ENCODE measurements around the gene EEF1G. TPM values are rescaled to one million over a fixed set of nuclear protein-coding genes. Genes with fewer than 3 reads are reported as not detected.

EEF1G gene
- total and polyA plus RNA-seq, 2 of the 13 experiments (the other 11 are each of a cell fraction or from before 2014, with no cell fraction given), result 1,787 to 2,144 TPM

- no peak for TF ChIP-seq MXD4 (CRISPR knock-in tag; IDR thresholded peaks at IDR 0.05)
- no peak for TF ChIP-seq MTF2 (CRISPR knock-in tag; IDR thresholded peaks at IDR 0.05; ENCODE audit: borderline replicate concordance)
- no peak for TF ChIP-seq HOXD1 (CRISPR knock-in tag; IDR thresholded peaks at IDR 0.05)
- TF ChIP-seq ZNF354B (CRISPR knock-in tag; IDR thresholded peaks at IDR 0.05), result no peak
- TF ChIP-seq ASH2L (IDR thresholded peaks at IDR 0.05; ENCODE audit: insufficient read length, low read depth, low read length), result no peak
- TF ChIP-seq BORCS8-MEF2B (CRISPR knock-in tag; IDR thresholded peaks at IDR 0.05), result no peak
- TF ChIP-seq IRF9 (CRISPR knock-in tag; IDR thresholded peaks at IDR 0.05; ENCODE audit: borderline replicate concordance), result 0 out of 2 replicates have a peak, but pooled peaks have one; percentile 40
- TF ChIP-seq SMAD9 (CRISPR knock-in tag; IDR thresholded peaks at IDR 0.05), result no peak
- no peak for TF ChIP-seq ZFP37 (CRISPR knock-in tag; IDR thresholded peaks at IDR 0.05; ENCODE audit: borderline replicate concordance)
- TF ChIP-seq MIXL1 (CRISPR knock-in tag; IDR thresholded peaks at IDR 0.05), result no peak
- TF ChIP-seq GRHL1 (CRISPR knock-in tag; conservative IDR thresholded peaks at IDR 0.05), result no peak
- TF ChIP-seq RFX5 (IDR thresholded peaks at IDR 0.05; ENCODE audit: low read depth, low read length), result no peak
- no peak for TF ChIP-seq ZNF292 (CRISPR knock-in tag; IDR thresholded peaks at IDR 0.05; ENCODE audit: borderline replicate concordance, low read depth)
- TF ChIP-seq ZFP36 (IDR thresholded peaks at IDR 0.05; ENCODE audit: borderline replicate concordance, low read depth, low read length, partially characterized antibody), result no peak
- TF ChIP-seq ARNT2 (CRISPR knock-in tag; IDR thresholded peaks at IDR 0.05; ENCODE audit: low read depth), result 0 out of 2 replicates have a peak, but pooled peaks have one; percentile 25
- TF ChIP-seq RFXANK (CRISPR knock-in tag; IDR thresholded peaks at IDR 0.05), result no peak
- TF ChIP-seq MYC (CRISPR knock-in tag; IDR thresholded peaks at IDR 0.05; ENCODE audit: borderline replicate concordance), result no peak
- no peak for TF ChIP-seq FOSL2 (CRISPR knock-in tag; IDR thresholded peaks at IDR 0.05)
- TF ChIP-seq ZNF335 (CRISPR knock-in tag; IDR thresholded peaks at IDR 0.05), result no peak
- no peak for TF ChIP-seq MIER2 (CRISPR knock-in tag; IDR thresholded peaks at IDR 0.05)
- no peak for TF ChIP-seq NR2F2 (IDR thresholded peaks at IDR 0.05; ENCODE audit: borderline replicate concordance, low read depth)
- no peak for TF ChIP-seq ZNF503 (CRISPR knock-in tag; IDR thresholded peaks at IDR 0.05)
- TF ChIP-seq REL (CRISPR knock-in tag; conservative IDR thresholded peaks at IDR 0.05), result no peak
- TF ChIP-seq ZNF44 (CRISPR knock-in tag; IDR thresholded peaks at IDR 0.05), result no peak
- TF ChIP-seq ZMYM4 (CRISPR knock-in tag; IDR thresholded peaks at IDR 0.05), result no peak
- no peak for TF ChIP-seq ZNF660 (CRISPR knock-in tag; IDR thresholded peaks at IDR 0.05; ENCODE audit: borderline replicate concordance, low read depth)
- TF ChIP-seq ZNF775 (CRISPR knock-in tag; IDR thresholded peaks at IDR 0.05; ENCODE audit: borderline replicate concordance), result no peak
- TF ChIP-seq ZNF552 (CRISPR knock-in tag; IDR thresholded peaks at IDR 0.05; ENCODE audit: borderline replicate concordance), result no peak
- no peak; the same call in 1 of the 2 replicates for TF ChIP-seq POGZ (CRISPR knock-in tag; IDR thresholded peaks at IDR 0.05)
These were observed 27.3 kb downstream of the EEF1G start, which contains the start of gene AHNAK (continued) for GRCh38 chr11:62546244-62546928.

Data from HepG2 (cell line).